Vagina (tissue), 2 donors: ENCODE results near the gene HCN3. TPM values are rescaled to one million over a fixed set of nuclear protein-coding genes. Genes with fewer than 3 reads are reported as not detected.
A peak's percentile ranks its signal among the peaks of the same experiment; 100 is the strongest.

Experiments used
- DNase-seq, 2 donors: peaks; one replicate each; pipeline ENCODE4 v3.0.0-alpha.2; 2017; ENCODE audit errors: extremely low spot score in 2 of 2
- H3K27ac ChIP-seq: fragments of 200-600 bp; sonication (generic); one replicate; pipeline ENCODE4 v1.5.1; 2019
- H3K27me3 ChIP-seq: fragments of 200-600 bp; sonication (generic); one replicate; pipeline ENCODE4 v1.5.1; 2019
- H3K36me3 ChIP-seq, 2 donors: fragments of 200-600 bp; sonication (generic); one replicate each; pipeline ENCODE4 v1.5.1; 2017 to 2019
- H3K4me1 ChIP-seq: fragments of 200-600 bp; sonication (generic); one replicate; pipeline ENCODE4 v1.5.1; 2019
- H3K4me3 ChIP-seq, 2 donors: fragments of 200-600 bp; sonication (generic); 1 replicate in 1 of 2; 2 replicates in 1 of 2; pipeline ENCODE4 v1.5.1; 2016 to 2019
- H3K9me3 ChIP-seq: fragments of 200-600 bp; sonication (generic); one replicate; pipeline ENCODE4 v1.5.1; 2019
- CTCF ChIP-seq, 3 experiments: fragments of 450-650 bp in 2 of 3; fragments of 200-600 bp in 1 of 3; sonication (generic) in 1 of 3; IDR thresholded peaks; one replicate each; pipeline ENCODE4 v1.5.1; 2017 to 2019; ENCODE audit warnings: antibody characterized with exemption in 3 of 3, mild to moderate bottlenecking in 2 of 3, moderate library complexity in 2 of 3
- POLR2A ChIP-seq, 2 donors: fragments of 450-650 bp; IDR thresholded peaks; one replicate each; pipeline ENCODE4 v1.6.1; 2017; ENCODE audit warnings: antibody characterized with exemption in 2 of 2, mild to moderate bottlenecking in 2 of 2, moderate library complexity in 2 of 2
- POLR2AphosphoS5 ChIP-seq, 2 donors: sonication (generic); formaldehyde crosslinking; IDR thresholded peaks; one replicate each; pipeline ENCODE4 v1.9.0; 2017; ENCODE audit warnings: antibody characterized with exemption in 2 of 2, mild to moderate bottlenecking in 2 of 2, low read depth in 1 of 2; ENCODE audit not compliant: insufficient read depth in 1 of 2
- intact Hi-C: fragments of 100-400 bp; cut with DNase I; formaldehyde crosslinking; loops from one replicate; pipeline ENCODE4 v1.15.1; 2023
- total RNA-seq: library from RNA; depleted of rRNA; stranded (reverse); fragments of >200 nt; gene quantifications from one replicate; pipeline ENCODE4 v1.2.3, GENCODE V29; 2016

Gene HCN3
- total RNA-seq, 1 donor from 2014 or later, result 4.2 TPM

- DNase-seq, result no peak
- Histone ChIP-seq H3K36me3 (no peaks in the 10 kb centered on the region), H3K27ac (no peak overlapping the region), H3K27me3 (no peaks in the 10 kb centered on the region), H3K4me1 (peaks cover 15% of the 10 kb centered on the region), H3K4me3 (peak overlapping the region in 1 of 2 donors; percentile 25), H3K9me3 (no peaks in the 10 kb centered on the region)
- TF ChIP-seq POLR2A (IDR thresholded peaks at IDR 0.05) (no peak), CTCF (IDR thresholded peaks at IDR 0.05) (no peak), POLR2AphosphoS5 (IDR thresholded peaks at IDR 0.05; ENCODE audit: insufficient read depth in 1 of 2, low read depth in 1 of 2) (no peak)
- intact Hi-C loops, result no loop called here
Observed at GRCh38 chr1:155294520-155295182, 17.4 kb downstream of the HCN3 start.

- DNase-seq, result no peak
- no peak overlapping the region for H3K27ac ChIP-seq
- peaks cover 15% of the 10 kb centered on the region for H3K4me1 ChIP-seq
- H3K9me3 ChIP-seq, result no peaks in the 10 kb centered on the region
- no peaks in the 10 kb centered on the region for H3K36me3 ChIP-seq
- TF ChIP-seq CTCF (IDR thresholded peaks at IDR 0.05) (no peak), POLR2A (IDR thresholded peaks at IDR 0.05) (no peak), POLR2AphosphoS5 (IDR thresholded peaks at IDR 0.05; ENCODE audit: insufficient read depth in 1 of 2, low read depth in 1 of 2) (no peak)
- H3K27me3 ChIP-seq, result no peaks in the 10 kb centered on the region
- H3K4me3 ChIP-seq, result peak overlapping the region in 1 of 2 donors; percentile 25
- intact Hi-C loops, result no loop called here
Observed at GRCh38 chr1:155295183-155295941, 18.1 kb downstream of the HCN3 start.

- peaks cover 15% of the 10 kb centered on the region for H3K4me1 ChIP-seq
- intact Hi-C loops, result no loop called here
- H3K36me3 ChIP-seq, result no peaks in the 10 kb centered on the region
- H3K9me3 ChIP-seq, result no peaks in the 10 kb centered on the region
- H3K27me3 ChIP-seq, result no peaks in the 10 kb centered on the region
- no peak for DNase-seq
- no peak overlapping the region for H3K27ac ChIP-seq
- TF ChIP-seq POLR2A (IDR thresholded peaks at IDR 0.05) (no peak), CTCF (IDR thresholded peaks at IDR 0.05) (no peak), POLR2AphosphoS5 (IDR thresholded peaks at IDR 0.05; ENCODE audit: insufficient read depth in 1 of 2, low read depth in 1 of 2) (no peak)
- no peak overlapping the region for H3K4me3 ChIP-seq
Observed at GRCh38 chr1:155295942-155296267, 18.6 kb downstream of the HCN3 start.

- DNase-seq, result no peak
- Histone ChIP-seq H3K9me3 (no peaks in the 10 kb centered on the region), H3K4me1 (peaks cover 15% of the 10 kb centered on the region), H3K36me3 (no peaks in the 10 kb centered on the region), H3K4me3 (no peak overlapping the region), H3K27me3 (no peaks in the 10 kb centered on the region), H3K27ac (no peak overlapping the region)
- TF ChIP-seq POLR2A (IDR thresholded peaks at IDR 0.05), result no peak
- TF ChIP-seq POLR2AphosphoS5 (IDR thresholded peaks at IDR 0.05; ENCODE audit: insufficient read depth in 1 of 2, low read depth in 1 of 2), result no peak
- no peak for TF ChIP-seq CTCF (IDR thresholded peaks at IDR 0.05)
- intact Hi-C loops, result no loop called here
Observed at GRCh38 chr1:155296661-155297060, 19.4 kb downstream of the HCN3 start.

- no peak overlapping the region for H3K4me3 ChIP-seq
- no peaks in the 10 kb centered on the region for H3K27me3 ChIP-seq
- H3K27ac ChIP-seq, result no peak overlapping the region
- peaks cover 15% of the 10 kb centered on the region for H3K4me1 ChIP-seq
- no peaks in the 10 kb centered on the region for H3K9me3 ChIP-seq
- intact Hi-C loops, result no loop called here
- no peaks in the 10 kb centered on the region for H3K36me3 ChIP-seq
- no peak for DNase-seq
- TF ChIP-seq POLR2A (IDR thresholded peaks at IDR 0.05), result no peak
Observed at GRCh38 chr1:155297384-155297783, 20.1 kb downstream of the HCN3 start.
